ENCODE results near the gene CTAGE9.
"Not testable (repeated sequence)": the region's sequence is repeated elsewhere in the genome, so short reads cannot be mapped to it uniquely, and the experiment has no call there.

The CTAGE9 gene

GRCh38 chr6:131710917-131711316 lies at the start of gene CTAGE9:
TSS of gene CTAGE9 (minus strand) at chr6:131711017. CDS start at chr6:131711017, 0 bp downstream.
- not testable (repeated sequence) for DNase-seq

- no peak for DNase-seq
Measured at GRCh38 chr6:131758920-131759319, 48.1 kb upstream of the CTAGE9 start.

- DNase-seq = no peak
Measured at GRCh38 chr6:131756039-131756438, 45.2 kb upstream of the CTAGE9 start.

GRCh38 chr6:131755597-131755996 lies 44.8 kb upstream of the CTAGE9 start:
- DNase-seq = no peak

- DNase-seq = no peak
Measured at GRCh38 chr6:131754715-131755567, 44.1 kb upstream of the CTAGE9 start.

GRCh38 chr6:131754088-131754487 lies 43.3 kb upstream of the CTAGE9 start:
- no peak for DNase-seq

- not testable (repeated sequence) for DNase-seq
Measured at GRCh38 chr6:131751012-131751715, 40.3 kb upstream of the CTAGE9 start.

- no peak for DNase-seq
Measured at GRCh38 chr6:131749023-131749422, 38.2 kb upstream of the CTAGE9 start.

GRCh38 chr6:131747821-131748353 lies 37.1 kb upstream of the CTAGE9 start:
- no peak for DNase-seq

GRCh38 chr6:131745476-131745875 lies 34.7 kb upstream of the CTAGE9 start:
- DNase-seq = no peak

GRCh38 chr6:131744432-131745287 lies 33.8 kb upstream of the CTAGE9 start:
- DNase-seq = no peak

- no peak for DNase-seq
Measured at GRCh38 chr6:131741688-131742393, 31.0 kb upstream of the CTAGE9 start.

- DNase-seq = no peak
Measured at GRCh38 chr6:131740161-131740560, 29.3 kb upstream of the CTAGE9 start.

- no peak for DNase-seq
Measured at GRCh38 chr6:131739136-131739535, 28.3 kb upstream of the CTAGE9 start.

- DNase-seq = no peak
Measured at GRCh38 chr6:131736811-131737210, 26.0 kb upstream of the CTAGE9 start.

- no peak for DNase-seq
Measured at GRCh38 chr6:131736003-131736596, 25.3 kb upstream of the CTAGE9 start.

GRCh38 chr6:131733376-131734016 lies 22.7 kb upstream of the CTAGE9 start:
- no peak for DNase-seq

- DNase-seq = no peak
Measured at GRCh38 chr6:131731224-131731623, 20.4 kb upstream of the CTAGE9 start.

- no peak for DNase-seq
Measured at GRCh38 chr6:131730264-131730663, 19.4 kb upstream of the CTAGE9 start.

GRCh38 chr6:131729550-131729949 lies 18.7 kb upstream of the CTAGE9 start:
- DNase-seq = no peak

GRCh38 chr6:131728296-131728939 lies 17.6 kb upstream of the CTAGE9 start:
- DNase-seq = no peak
